Activated naive CD4-positive, alpha-beta T cell treated with anti-CD3 and anti-CD28 coated beads for 36 hours (primary cell): ENCODE data around the gene ATXN7. TPM values are rescaled to one million over a fixed set of nuclear protein-coding genes. Genes with fewer than 3 reads are reported as not detected.

Experiments used
- CTCF ChIA-PET: fragments of 350-600 bp; sonication (Branson Sonifier 250); formaldehyde crosslinking; loops from one replicate; lab custom pipeline; 2021; ENCODE audit warnings: antibody characterized with exemption; lab: Charles Lee
- DNase-seq: peaks from one replicate; pipeline ENCODE4 v3.0.0-alpha.2; 2020
- H3K27ac Mint-ChIP-seq: one replicate; pipeline ENCODE4 v1.8.0; 2021; ENCODE audit warnings: mild to moderate bottlenecking, mixed read lengths
- H3K27me3 Mint-ChIP-seq: one replicate; pipeline ENCODE4 v1.8.0; 2021; ENCODE audit warnings: low read depth, mixed read lengths
- H3K36me3 Mint-ChIP-seq: one replicate; pipeline ENCODE4 v1.8.0; 2021; ENCODE audit warnings: low read depth, mixed read lengths
- H3K4me1 Mint-ChIP-seq: one replicate; pipeline ENCODE4 v1.8.0; 2021; ENCODE audit warnings: low read depth, mixed read lengths
- H3K4me3 Mint-ChIP-seq: one replicate; pipeline ENCODE4 v1.8.0; 2021; ENCODE audit warnings: mild to moderate bottlenecking, moderate library complexity, mixed read lengths
- H3K9me3 Mint-ChIP-seq: one replicate; pipeline ENCODE4 v1.8.0; 2021; ENCODE audit warnings: mixed read lengths
- intact Hi-C: fragments of 100-400 bp; cut with micrococcal nuclease; formaldehyde crosslinking; loops from one replicate; pipeline ENCODE4 v1.15.1; 2023
- total RNA-seq, 2 experiments: library from RNA; stranded (reverse); gene quantifications; one replicate each; pipeline ENCODE4 v1.2.3, GENCODE V29; 2021

The ATXN7 gene
- total RNA-seq, 2 experiments from 2014 or later: 25.5 to 25.8 TPM

DNA sequence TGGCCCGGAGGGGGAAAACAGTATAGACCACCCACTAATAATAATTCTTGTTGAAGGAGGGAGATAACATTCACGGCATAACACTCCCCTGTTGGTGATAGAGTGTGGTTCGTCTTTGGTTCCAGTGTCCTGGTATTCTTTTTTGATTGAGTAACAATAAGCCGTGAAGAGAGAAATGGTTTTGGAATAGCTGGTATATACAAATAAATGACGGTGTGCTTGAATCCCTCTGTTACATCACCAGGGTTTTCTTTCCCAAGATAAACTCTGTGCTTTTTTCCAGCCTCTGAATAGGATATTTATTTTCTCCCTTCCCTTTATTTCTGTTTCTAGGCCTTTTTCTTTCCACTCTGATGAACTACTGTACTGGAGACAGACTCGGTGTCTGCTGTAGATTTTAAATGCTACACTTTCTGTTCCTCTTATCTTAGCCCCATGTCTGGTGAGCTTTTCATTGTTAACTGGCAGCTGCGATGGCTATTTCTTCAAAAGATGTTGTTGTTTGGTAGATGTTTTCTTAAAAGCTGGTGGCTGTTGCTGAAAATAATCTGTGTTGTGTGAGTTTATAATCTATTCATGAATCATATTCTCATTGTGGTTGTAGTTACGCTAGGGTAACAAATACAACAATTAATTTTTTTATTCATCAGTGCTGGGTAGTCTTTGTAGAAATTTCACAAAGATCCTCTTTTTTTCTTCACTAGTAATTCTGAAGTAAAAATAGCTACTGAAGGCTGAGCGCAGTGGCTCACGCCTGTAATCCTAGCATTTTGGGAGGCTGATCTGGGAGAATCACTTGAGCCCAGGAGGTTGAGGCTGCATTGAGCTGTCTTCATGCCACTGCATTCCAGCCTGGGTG, 64.0 kb downstream of the ATXN7 start:
- Mint-ChIP-seq H3K27me3 (no peaks in the 10 kb centered on the region), H3K4me3 (no peak overlapping the region), H3K36me3 (peaks cover 46% of the 10 kb centered on the region), H3K27ac (no peak overlapping the region), H3K9me3 (no peaks in the 10 kb centered on the region), H3K4me1 (peaks cover 29% of the 10 kb centered on the region)
- intact Hi-C loops: no loop called here
- DNase-seq: no peak
- CTCF ChIA-PET: no interaction called here

DNA sequence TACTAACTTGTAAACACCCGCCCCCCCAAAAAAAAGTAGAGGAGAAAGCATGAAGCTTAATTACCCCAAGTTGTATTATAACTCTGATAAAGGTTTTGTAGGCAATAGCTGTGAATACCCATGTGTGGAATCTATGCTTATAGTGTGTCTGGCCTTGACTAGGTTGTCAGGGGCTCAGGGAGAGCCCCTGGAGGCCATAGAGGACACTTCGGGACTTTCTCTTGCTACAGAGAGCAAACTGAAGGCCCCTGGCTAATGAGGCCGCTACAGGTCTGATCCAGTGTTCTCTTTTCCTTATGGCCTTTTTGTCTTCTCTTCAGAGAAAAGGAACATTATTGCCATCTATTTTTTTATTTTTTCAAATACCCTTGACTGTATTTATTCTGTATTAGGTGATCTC, 67.6 kb downstream of the ATXN7 start:
- CTCF ChIA-PET: no interaction called here
- Mint-ChIP-seq H3K4me1 (peaks cover 46% of the 10 kb centered on the region), H3K36me3 (peaks cover 25% of the 10 kb centered on the region), H3K27me3 (no peaks in the 10 kb centered on the region), H3K27ac (no peak overlapping the region), H3K9me3 (no peaks in the 10 kb centered on the region), H3K4me3 (no peak overlapping the region)
- DNase-seq: no peak
- intact Hi-C loops: no loop called here

DNA sequence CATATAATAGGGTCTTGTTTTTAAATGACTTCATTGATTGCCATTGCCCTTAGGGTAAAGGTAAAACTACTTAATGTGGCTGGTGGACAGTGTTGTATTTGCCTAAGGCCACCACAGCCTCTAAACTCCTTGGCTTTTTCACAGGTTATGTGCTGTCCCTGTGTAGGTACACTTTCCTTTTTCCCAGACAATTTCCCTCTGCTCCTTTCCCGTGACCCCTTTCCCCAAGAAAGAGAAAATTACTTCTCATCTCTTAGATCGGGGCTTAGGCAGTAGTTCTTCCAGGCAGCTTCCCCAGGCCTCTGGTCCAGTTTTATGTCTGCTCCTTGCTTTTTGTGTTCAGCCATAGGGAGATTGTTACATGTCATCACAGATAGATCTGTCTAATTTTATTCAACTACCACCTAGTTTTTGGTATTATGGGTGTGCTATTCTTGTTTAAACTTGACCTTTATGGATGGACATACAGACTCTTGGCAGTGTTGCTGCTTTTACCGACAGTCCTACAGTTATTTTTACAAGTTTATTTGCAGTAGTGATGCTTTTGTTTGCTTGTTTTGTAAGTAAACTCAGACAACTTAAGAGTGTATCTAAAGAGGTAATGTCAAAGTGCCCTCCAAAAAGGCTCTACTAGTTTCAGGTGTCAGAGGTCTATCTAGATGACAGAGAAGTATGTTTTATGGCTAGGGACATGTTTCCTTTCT, 69.0 kb downstream of the ATXN7 start:
- Mint-ChIP-seq H3K27ac (no peak overlapping the region), H3K27me3 (no peaks in the 10 kb centered on the region), H3K4me3 (no peak overlapping the region), H3K36me3 (peaks cover 21% of the 10 kb centered on the region), H3K4me1 (peaks cover 52% of the 10 kb centered on the region), H3K9me3 (no peaks in the 10 kb centered on the region)
- intact Hi-C loops: no loop called here
- CTCF ChIA-PET: interaction anchor here (0.6 kb wide), 1 partner anchor 92 kb away, joined by 4 read pairs; no protein-coding TSS in a partner anchor
- no peak for DNase-seq

GRCh38 chr3:63933459-63933858, 69.8 kb downstream of the ATXN7 start:
- Mint-ChIP-seq H3K36me3 (peaks cover 20% of the 10 kb centered on the region), H3K9me3 (no peaks in the 10 kb centered on the region), H3K4me1 (peaks cover 60% of the 10 kb centered on the region), H3K4me3 (no peak overlapping the region), H3K27me3 (no peaks in the 10 kb centered on the region), H3K27ac (no peak overlapping the region)
- CTCF ChIA-PET: interaction anchor here (0.6 kb wide), 1 partner anchor 91 kb away, joined by 4 read pairs; no protein-coding TSS in a partner anchor
- no peak for DNase-seq
- intact Hi-C loops: no loop called here

DNA sequence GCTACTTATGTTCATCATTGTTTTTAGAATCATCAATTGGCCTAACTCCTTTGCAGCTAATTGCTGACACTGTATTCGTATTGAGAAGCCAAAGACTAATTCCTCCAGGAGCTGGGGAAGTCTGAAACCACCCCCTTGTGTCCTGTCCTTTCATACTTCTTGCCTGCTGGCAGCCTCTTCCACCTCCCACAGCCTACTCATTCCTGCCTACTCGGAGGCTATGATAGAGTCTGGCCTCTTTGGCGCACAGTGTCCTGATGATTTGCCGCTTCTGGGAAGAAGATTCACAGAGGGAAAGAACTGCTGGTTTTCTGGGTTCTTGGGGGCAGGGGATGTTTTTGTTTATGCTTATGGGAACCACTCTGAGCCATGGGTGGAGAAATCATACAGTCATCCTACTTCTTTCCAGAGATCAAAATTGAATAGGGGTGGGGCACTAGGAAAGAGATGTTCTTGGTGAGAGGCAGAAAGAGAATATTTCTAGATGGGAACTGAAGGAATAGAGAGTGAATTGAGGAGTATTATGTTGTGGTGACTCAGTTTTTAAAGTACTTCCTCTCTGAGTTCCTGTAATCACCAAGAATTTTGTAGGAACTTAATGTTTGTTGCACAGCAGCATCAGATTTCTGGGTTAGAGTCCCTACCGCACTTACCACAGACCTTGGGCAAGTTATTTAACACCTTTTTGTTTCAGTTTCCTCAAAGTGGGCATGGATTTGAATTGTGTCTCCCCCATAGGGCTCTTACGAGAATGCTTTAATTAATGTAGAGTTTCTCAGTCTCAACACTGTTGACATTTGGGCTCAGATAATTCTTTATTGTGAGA, 70.6 kb downstream of the ATXN7 start:
- intact Hi-C loops: no loop called here
- Mint-ChIP-seq H3K36me3 (peaks cover 21% of the 10 kb centered on the region), H3K4me1 (peaks cover 61% of the 10 kb centered on the region), H3K27ac (no peak overlapping the region), H3K4me3 (no peak overlapping the region), H3K9me3 (no peaks in the 10 kb centered on the region), H3K27me3 (no peaks in the 10 kb centered on the region)
- no peak for DNase-seq
- CTCF ChIA-PET: no interaction called here

GRCh38 chr3:63936925-63937324, 73.3 kb downstream of the ATXN7 start:
- Mint-ChIP-seq H3K4me1 (peaks cover 50% of the 10 kb centered on the region), H3K27me3 (no peaks in the 10 kb centered on the region), H3K9me3 (no peaks in the 10 kb centered on the region)

DNA sequence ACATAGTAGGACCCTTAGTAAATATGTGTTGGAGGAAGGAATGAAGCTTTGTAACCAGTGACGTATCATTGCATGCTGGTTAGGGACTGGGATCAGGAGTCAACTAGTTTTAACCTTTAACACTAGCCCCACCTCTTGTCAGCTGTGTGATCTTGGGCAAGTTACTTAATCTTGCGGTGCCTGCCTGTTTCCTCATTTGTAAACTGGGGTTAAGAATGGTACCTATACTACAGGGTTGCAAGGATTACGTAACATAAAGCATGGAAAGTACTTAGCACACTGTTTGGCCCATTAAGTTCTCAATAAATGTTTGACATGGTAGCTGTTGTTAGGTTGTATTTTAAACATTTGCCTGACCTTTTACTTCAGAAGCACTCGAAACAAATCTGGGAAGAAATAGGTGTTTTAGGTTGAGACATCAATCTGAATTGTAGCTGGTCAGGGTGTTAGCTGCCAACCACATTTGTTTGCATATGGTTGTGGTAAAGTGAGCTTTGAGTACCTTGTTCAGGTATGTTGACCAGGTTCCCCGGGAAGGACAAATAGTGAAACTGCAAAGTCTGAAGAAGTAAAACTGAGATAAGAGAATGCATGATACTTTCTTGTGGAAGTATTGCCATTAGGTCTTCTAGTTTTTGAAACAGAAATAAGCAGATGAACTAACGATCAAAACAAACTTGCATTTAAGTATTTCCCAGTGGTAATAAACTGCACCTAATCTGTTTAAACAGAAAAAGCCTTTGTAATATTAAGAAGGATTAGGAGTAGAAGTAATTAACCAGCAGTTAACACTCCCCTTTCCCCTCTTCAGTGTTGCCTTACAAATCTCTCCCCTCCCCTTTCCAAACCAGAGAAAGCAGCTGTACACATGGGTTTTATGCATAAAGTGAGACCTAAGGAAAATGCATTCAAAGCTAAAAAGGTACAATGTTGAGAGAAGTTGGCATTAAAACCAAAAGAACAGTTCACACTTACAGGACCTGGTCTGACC, 74.3 kb downstream of the ATXN7 start:
- peaks cover 26% of the 10 kb centered on the region for H3K36me3 Mint-ChIP-seq
- CTCF ChIA-PET: no interaction called here
- H3K27me3 Mint-ChIP-seq: no peaks in the 10 kb centered on the region
- no peak for DNase-seq
- no peaks in the 10 kb centered on the region for H3K9me3 Mint-ChIP-seq
- H3K27ac Mint-ChIP-seq: no peak overlapping the region
- H3K4me3 Mint-ChIP-seq: no peak overlapping the region
- peaks cover 45% of the 10 kb centered on the region for H3K4me1 Mint-ChIP-seq
- intact Hi-C loops: no loop called here

More at GRCh38 chr3:63936925-63937324, 73.3 kb downstream of the ATXN7 start:
- Mint-ChIP-seq H3K4me3 (no peak overlapping the region), H3K36me3 (peaks cover 23% of the 10 kb centered on the region), H3K27ac (no peak overlapping the region)
- intact Hi-C loops: no loop called here
- CTCF ChIA-PET: interaction anchor here (1.5 kb wide), 1 partner anchor 8 kb away, joined by 3 read pairs; no protein-coding TSS in a partner anchor
- no peak for DNase-seq

GRCh38 chr3:63940389-63940757, 76.7 kb downstream of the ATXN7 start:
- DNase-seq: no peak
- Mint-ChIP-seq H3K27ac (no peak overlapping the region), H3K27me3 (no peaks in the 10 kb centered on the region), H3K9me3 (no peaks in the 10 kb centered on the region), H3K36me3 (peaks cover 29% of the 10 kb centered on the region), H3K4me3 (no peak overlapping the region), H3K4me1 (peaks cover 45% of the 10 kb centered on the region)
- CTCF ChIA-PET: interaction anchor here (0.8 kb wide), 1 partner anchor 53 kb away, joined by 4 read pairs; no protein-coding TSS in a partner anchor
- intact Hi-C loops: no loop called here

GRCh38 chr3:63942528-63942927, 78.9 kb downstream of the ATXN7 start:
- H3K9me3 Mint-ChIP-seq: no peaks in the 10 kb centered on the region
- H3K27me3 Mint-ChIP-seq: no peaks in the 10 kb centered on the region
- intact Hi-C loops: no loop called here
- DNase-seq: no peak
- CTCF ChIA-PET: no interaction called here
- H3K27ac Mint-ChIP-seq: no peak overlapping the region
- peaks cover 30% of the 10 kb centered on the region for H3K36me3 Mint-ChIP-seq
- H3K4me3 Mint-ChIP-seq: no peak overlapping the region
- peaks cover 57% of the 10 kb centered on the region for H3K4me1 Mint-ChIP-seq

- no peak overlapping the region for H3K27ac Mint-ChIP-seq
- no peaks in the 10 kb centered on the region for H3K9me3 Mint-ChIP-seq
- CTCF ChIA-PET: interaction anchor here (0.7 to 1.5 kb wide), 2 partner anchors 38 to 50 kb away, joined by 3 to 4 read pairs; no protein-coding TSS in a partner anchor
- no peak for DNase-seq
- peaks cover 35% of the 10 kb centered on the region for H3K36me3 Mint-ChIP-seq
- intact Hi-C loops: no loop called here
- no peak overlapping the region for H3K4me3 Mint-ChIP-seq
- peaks cover 55% of the 10 kb centered on the region for H3K4me1 Mint-ChIP-seq
- H3K27me3 Mint-ChIP-seq: no peaks in the 10 kb centered on the region
Measured at GRCh38 chr3:63943678-63944077, 80.0 kb downstream of the ATXN7 start.

DNA sequence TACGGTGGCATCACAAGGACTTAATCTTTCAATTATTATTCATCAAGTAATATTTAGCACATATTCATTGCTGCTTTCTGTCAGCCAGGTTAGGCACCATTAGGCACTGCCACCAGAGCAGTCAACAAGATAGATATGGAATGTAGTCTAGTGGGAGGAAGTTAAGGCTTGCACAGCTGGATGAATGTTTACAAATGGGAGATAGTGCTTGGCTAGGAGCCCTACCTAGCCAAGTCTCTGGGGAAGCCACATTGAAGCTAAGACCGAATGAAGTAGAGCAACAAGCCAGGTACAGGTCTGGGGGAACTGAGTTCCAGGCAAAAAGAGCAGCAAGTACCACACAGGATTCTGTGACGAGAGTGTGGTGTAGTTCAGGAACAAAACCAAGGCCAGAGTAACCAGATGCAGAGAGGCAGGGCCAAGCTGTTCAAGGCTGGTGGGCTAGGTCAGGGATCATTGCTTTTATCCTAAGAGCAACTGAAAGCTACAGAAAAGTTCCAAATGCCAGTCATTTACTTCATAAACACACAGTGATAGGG, 82.0 kb downstream of the ATXN7 start:
- CTCF ChIA-PET: interaction anchor here (0.9 kb wide), 1 partner anchor 9 kb away, joined by 3 read pairs; no protein-coding TSS in a partner anchor
- no peak overlapping the region for H3K27ac Mint-ChIP-seq
- peaks cover 30% of the 10 kb centered on the region for H3K36me3 Mint-ChIP-seq

More for the DNA sequence above, 82.0 kb downstream of the ATXN7 start:
- intact Hi-C loops: no loop called here
- no peak for DNase-seq
- peaks cover 61% of the 10 kb centered on the region for H3K4me1 Mint-ChIP-seq
- no peak overlapping the region for H3K4me3 Mint-ChIP-seq
- H3K27me3 Mint-ChIP-seq: no peaks in the 10 kb centered on the region
- H3K9me3 Mint-ChIP-seq: no peaks in the 10 kb centered on the region
